H1 (cell line): ENCODE measurements around the gene ANKS1B. TPM values are rescaled to one million over a fixed set of nuclear protein-coding genes. Genes with fewer than 3 reads are reported as not detected.

Source experiments
- CTCF ChIA-PET: fragments of 300-600 bp; sonication (Branson Sonifier 250); formaldehyde crosslinking; loops from one replicate; lab custom pipeline; 2021; ENCODE audit not compliant: partially characterized antibody; lab: Charles Lee
- POLR2A ChIA-PET: fragments of 300-600 bp; sonication (Branson Sonifier 250); formaldehyde crosslinking; loops from one replicate; lab custom pipeline; 2021; ENCODE audit warnings: inconsistent platforms; ENCODE audit not compliant: partially characterized antibody; lab: Charles Lee
- DNase-seq, 2 experiments: peaks; one replicate each; pipeline versions ENCODE4 v3.0.0 to v3.0.0-alpha.2; 2010 to 2022; ENCODE audit warnings: low spot score in 2 of 2, low read depth in 1 of 2, mixed read lengths in 1 of 2
- FAIRE-seq: peaks from 2 replicates; lab custom pipeline; 2011; peaks lifted over from hg19 to GRCh38; lab: Jason Lieb, UNC
- H2AFZ ChIP-seq: 2 replicates; pipeline ENCODE4 v1.8.1; 2012; ENCODE audit warnings: low read length, inconsistent platforms
- H2AK5ac ChIP-seq: 2 replicates; pipeline ENCODE4 v1.6.1; 2013; ENCODE audit warnings: low read depth, low read length
- H2BK120ac ChIP-seq: replicated peaks from 2 replicates; pipeline ENCODE3; 2013; ENCODE audit warnings: low read depth, low read length, inconsistent platforms
- H2BK12ac ChIP-seq: 2 replicates; pipeline ENCODE4 v1.6.1; 2013; ENCODE audit warnings: low read depth, low read length
- H2BK15ac ChIP-seq: 2 replicates; pipeline ENCODE4 v1.6.1; 2013; ENCODE audit warnings: low read length
- H2BK20ac ChIP-seq: 2 replicates; pipeline ENCODE4 v1.6.1; 2013; ENCODE audit warnings: low read length
- H2BK5ac ChIP-seq: 2 replicates; pipeline ENCODE4 v1.6.1; 2013; ENCODE audit warnings: low read depth, low read length
- H3K14ac ChIP-seq: 2 replicates; pipeline ENCODE4 v1.6.1; 2013; ENCODE audit warnings: inconsistent platforms; ENCODE audit not compliant: insufficient read length
- H3K18ac ChIP-seq: 2 replicates; pipeline ENCODE4 v1.6.1; 2013; ENCODE audit warnings: low read length; ENCODE audit errors: extremely low read depth
- H3K23ac ChIP-seq: 2 replicates; pipeline ENCODE4 v1.6.1; 2013; ENCODE audit warnings: inconsistent platforms; ENCODE audit not compliant: insufficient read length
- H3K23me2 ChIP-seq: 2 replicates; pipeline ENCODE4 v1.6.1; 2013; ENCODE audit warnings: low read depth, low read length
- H3K27ac ChIP-seq: 2 replicates; pipeline ENCODE4 v1.6.1; 2011; ENCODE audit warnings: low read depth, low read length, inconsistent platforms
- H3K27me3 ChIP-seq, 4 experiments: replicated peaks in 1 of 4; 1 replicate in 1 of 4; 2 replicates in 3 of 4; pipeline versions ENCODE4 v1.6.1 to v1.8.1; 2011 to 2013; ENCODE audit warnings: low read length in 3 of 4, mild to moderate bottlenecking in 3 of 4, inconsistent platforms in 2 of 4, mixed read lengths in 2 of 4, moderate library complexity in 1 of 4; ENCODE audit not compliant: control insufficient read depth in 3 of 4, insufficient read depth in 3 of 4; ENCODE audit errors: extremely low read depth in 1 of 4
- H3K36me3 ChIP-seq, 4 experiments: 2 replicates each; pipeline versions ENCODE4 v1.6.1 to v1.8.1; 2011 to 2013; ENCODE audit warnings: mild to moderate bottlenecking in 4 of 4, low read length in 3 of 4, moderate library complexity in 2 of 4, control low read depth in 1 of 4, inconsistent platforms in 1 of 4; ENCODE audit not compliant: insufficient read depth in 4 of 4, control insufficient read depth in 2 of 4
- H3K4ac ChIP-seq: replicated peaks from 2 replicates; pipeline ENCODE3; 2013; ENCODE audit warnings: low read length, low read depth, mixed read lengths, inconsistent platforms; ENCODE audit not compliant: insufficient read length
- H3K4me1 ChIP-seq, 4 experiments: replicated peaks in 1 of 4; 1 replicate in 1 of 4; 2 replicates in 3 of 4; pipeline versions ENCODE4 v1.6.1 to v1.8.1; 2011 to 2013; ENCODE audit warnings: low read length in 3 of 4, inconsistent platforms in 2 of 4, mixed read lengths in 1 of 4; ENCODE audit not compliant: insufficient read depth in 4 of 4, control insufficient read depth in 3 of 4
- H3K4me2 ChIP-seq, 2 experiments: 2 replicates each; pipeline versions ENCODE4 v1.6.1 to v1.8.1; 2011 to 2013; ENCODE audit warnings: low read depth in 2 of 2, low read length in 2 of 2, control low read depth in 1 of 2, inconsistent platforms in 1 of 2, mild to moderate bottlenecking in 1 of 2; ENCODE audit not compliant: insufficient read depth in 1 of 2
- H3K4me3 ChIP-seq, 4 experiments: fragments of 200-600, 300-600 bp in 1 of 4; sonication (generic), shearing (Covaris generic), sonication (Bioruptor Twin) in 1 of 4; 2 replicates each; pipeline versions ENCODE4 v1.5.1 to v1.8.1; 2011 to 2016; ENCODE audit warnings: low read length in 4 of 4, low read depth in 3 of 4, control low read depth in 2 of 4, inconsistent platforms in 2 of 4, mild to moderate bottlenecking in 2 of 4, mixed read lengths in 1 of 4, moderate library complexity in 1 of 4; ENCODE audit not compliant: insufficient read depth in 2 of 4; ENCODE audit errors: extremely low read depth in 1 of 4
- H3K56ac ChIP-seq: replicated peaks from 2 replicates; pipeline ENCODE3; 2013; ENCODE audit warnings: low read depth, mild to moderate bottlenecking, mixed read lengths, low read length, inconsistent platforms; ENCODE audit not compliant: insufficient read length
- H3K79me1 ChIP-seq: 2 replicates; pipeline ENCODE4 v1.6.1; 2013; ENCODE audit warnings: low read depth, low read length, control low read depth
- H3K79me2 ChIP-seq, 2 experiments: 2 replicates each; pipeline versions ENCODE4 v1.6.1 to v1.8.1; 2012 to 2013; ENCODE audit warnings: low read length in 2 of 2, mild to moderate bottlenecking in 2 of 2, inconsistent platforms in 1 of 2; ENCODE audit not compliant: insufficient read depth in 2 of 2, control insufficient read depth in 1 of 2
- H3K9ac ChIP-seq, 4 experiments: replicated peaks in 1 of 4; 1 replicate in 1 of 4; 2 replicates in 3 of 4; pipeline versions ENCODE4 v1.6.1 to v1.8.1; 2011 to 2013; ENCODE audit warnings: low read depth in 3 of 4, low read length in 3 of 4, control low read depth in 2 of 4, mild to moderate bottlenecking in 2 of 4, moderate library complexity in 2 of 4, inconsistent platforms in 1 of 4; ENCODE audit errors: extremely low read depth in 1 of 4
- H3K9me3 ChIP-seq, 2 experiments: 2 replicates each; pipeline versions ENCODE4 v1.6.1 to v1.8.1; 2012 to 2013; ENCODE audit warnings: mild to moderate bottlenecking in 2 of 2, moderate library complexity in 2 of 2, control low read depth in 1 of 2, inconsistent platforms in 1 of 2, low read depth in 1 of 2, low read length in 1 of 2, mixed read lengths in 1 of 2; ENCODE audit not compliant: insufficient read depth in 2 of 2
- H4K20me1 ChIP-seq, 2 experiments: replicated peaks in 1 of 2; 2 replicates each; pipeline versions ENCODE3 to v1.8.1; 2011 to 2013; ENCODE audit warnings: inconsistent platforms in 2 of 2, low read length in 2 of 2, mild to moderate bottlenecking in 1 of 2; ENCODE audit not compliant: insufficient read depth in 2 of 2, control insufficient read depth in 1 of 2
- H4K5ac ChIP-seq: 2 replicates; pipeline ENCODE4 v1.6.1; 2013; ENCODE audit warnings: low read length, low read depth, mixed read lengths, inconsistent platforms; ENCODE audit not compliant: insufficient read length
- H4K8ac ChIP-seq: 2 replicates; pipeline ENCODE4 v1.8.0; 2013; ENCODE audit warnings: mild to moderate bottlenecking, moderate library complexity, low read length, inconsistent platforms; ENCODE audit not compliant: insufficient read depth; ENCODE audit errors: extremely low read depth
- H4K91ac ChIP-seq: replicated peaks from 2 replicates; pipeline ENCODE3; 2013; ENCODE audit warnings: low read length, mixed read lengths, inconsistent platforms; ENCODE audit not compliant: insufficient read length
- CBX5 ChIP-seq: fragments of 300-800, 300-1000 bp; sonication (generic); IDR thresholded peaks from 2 replicates; pipeline ENCODE4 v1.7.1; 2016; ENCODE audit warnings: antibody characterized with exemption, low read length, low read depth
- CREB1 ChIP-seq: IDR thresholded peaks from 2 replicates; pipeline ENCODE4 v1.6.1; 2012; ENCODE audit warnings: inconsistent platforms
- RAD21 ChIP-seq, 2 experiments: IDR thresholded peaks in 1 of 2; conservative IDR thresholded peaks in 1 of 2; 2 replicates each; pipeline ENCODE4 v1.6.1; 2011; ENCODE audit warnings: low read depth in 2 of 2, low read length in 2 of 2, improper control_type of control experiment in 1 of 2, inconsistent platforms in 1 of 2, mild to moderate bottlenecking in 1 of 2, moderate library complexity in 1 of 2
- RBBP5 ChIP-seq: IDR thresholded peaks from 2 replicates; pipeline ENCODE4 v1.7.1; 2012; ENCODE audit warnings: low read depth, mild to moderate bottlenecking, inconsistent platforms, low read length, moderate library complexity, borderline replicate concordance
- SP2 ChIP-seq: IDR thresholded peaks from 2 replicates; pipeline ENCODE4 v1.6.1; 2012; ENCODE audit warnings: mild to moderate bottlenecking, low read length, inconsistent platforms
- ZNF274 ChIP-seq: IDR thresholded peaks from 2 replicates; pipeline ENCODE4 v1.7.0; 2012; ENCODE audit warnings: low read length, borderline replicate concordance; ENCODE audit errors: extremely low read depth
- whole genome bisulfite sequencing, 2 experiments: shearing (Covaris generic) in 1 of 2; methylation state at CpG; one replicate each; pipeline versions ENCODE4 v1.1.6 to v1.1.7; 2013 to 2015; ENCODE audit warnings: low lambda C conversion rate in 2 of 2, mixed read lengths in 2 of 2, inconsistent platforms in 1 of 2, low coverage in 1 of 2, missing lambda C conversion rate in 1 of 2; ENCODE audit not compliant: insufficient replicate concordance in 2 of 2, insufficient coverage in 1 of 2, insufficient read length in 1 of 2; ENCODE audit errors: extremely low coverage in 1 of 2, missing lambda C conversion rate in 1 of 2; 5-methylcytosine and 5-hydroxymethylcytosine counted together
- polyA plus RNA-seq, 7 experiments: library from polyadenylated mRNA; depleted of rRNA in 3 of 7; stranded (reverse) in 5 of 7; unstranded in 2 of 7; fragments of >200 nt in 5 of 7; fragments of 200-250 nt in 2 of 7; gene quantifications; 1 replicate in 5 of 7; 2 replicates in 1 of 7; 4 replicates in 1 of 7; pipeline versions ENCODE4 v1.2.1 to v1.2.3, GENCODE V29; 2011 to 2013; ENCODE audit warnings: missing spikeins in 2 of 7, mixed read lengths in 2 of 7
- total RNA-seq: library from RNA; stranded (reverse); fragmentation: NEBNext Ultra II Directional; extraction: Animal tissue kit (Norgen Biotek cat#: 25700); gene quantifications from 2 replicates; pipeline ENCODE4 v1.2.1, GENCODE V29; 2021

The ANKS1B gene
- total and polyA plus RNA-seq, 2 of the 8 experiments (the other 6 are each of a cell fraction or from before 2014, with no cell fraction given) = 2.7 to 6.1 TPM

DNA sequence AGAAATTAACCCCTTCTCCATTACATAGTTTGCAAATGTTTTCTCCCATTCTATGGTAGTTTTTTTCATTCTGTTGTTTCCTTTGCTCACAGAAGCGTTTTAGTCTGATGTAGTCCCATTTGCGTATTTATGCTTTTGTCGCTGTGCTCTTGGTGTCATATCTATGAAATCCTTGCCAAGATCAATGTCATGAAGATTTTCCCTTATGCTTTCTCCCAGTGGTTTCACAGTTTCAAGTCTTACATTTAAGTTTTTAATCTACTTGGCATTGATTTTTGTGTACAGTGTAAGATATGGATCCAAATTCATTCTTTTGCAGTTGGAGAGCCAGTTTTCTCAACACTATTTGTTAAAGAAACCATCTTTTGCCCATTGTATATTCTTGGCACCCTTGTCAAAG, 982.0 kb downstream of the ANKS1B start:
- Histone ChIP-seq H4K5ac (no peak overlapping the region), H3K14ac (no peak overlapping the region), H3K4me1 (no peaks in the 10 kb centered on the region), H3K27me3 (no peaks in the 10 kb centered on the region), H3K18ac (no peak overlapping the region), H3K4me2 (no peak overlapping the region), H4K20me1 (no peaks in the 10 kb centered on the region), H3K9me3 (no peaks in the 10 kb centered on the region), H3K23me2 (no peaks in the 10 kb centered on the region), H2BK120ac (no peak overlapping the region), H2AFZ (no peak overlapping the region), H3K27ac (no peak overlapping the region), H3K23ac (no peak overlapping the region), H3K79me1 (no peaks in the 10 kb centered on the region)
- ChIA-PET POLR2A (no interaction called here), CTCF (no interaction called here)
- no peak for DNase-seq
- no peak for FAIRE-seq
- no peak for TF ChIP-seq CBX5
- no peak for TF ChIP-seq RAD21 (IDR thresholded peaks at IDR 0.05 in 1 of 2, conservative IDR thresholded peaks at IDR 0.05 in 1 of 2; ENCODE audit: low read depth in 2 of 2, low read length in 2 of 2)
- no peak for TF ChIP-seq ZNF274
- TF ChIP-seq SP2 = no peak
- no peak for TF ChIP-seq CREB1
- no peak for TF ChIP-seq RBBP5
- TF ChIP-seq, all 59 proteins: peak for 0
- no peaks in the 10 kb centered on the region for H3K79me2 ChIP-seq
- no peak overlapping the region for H3K9ac ChIP-seq
- no peak overlapping the region for H2AK5ac ChIP-seq
- no peak overlapping the region for H3K56ac ChIP-seq
- H2BK15ac ChIP-seq = no peak overlapping the region
- no peak overlapping the region for H3K4me3 ChIP-seq
- H2BK12ac ChIP-seq = no peak overlapping the region
- H4K8ac ChIP-seq = no peak overlapping the region
- 84% methylated on average over 3 of the region's 3 CpGs; no CpG with 5 or more reads in 1 of the 2 experiments for WGBS, 2 experiments
- no peak overlapping the region for H3K4ac ChIP-seq
- no peak overlapping the region for H2BK20ac ChIP-seq
- H3K36me3 ChIP-seq = no peaks in the 10 kb centered on the region
- no peak overlapping the region for H4K91ac ChIP-seq
- no peak overlapping the region for H2BK5ac ChIP-seq
